DOHH2 (cell line): Measurements from ENCODE around the gene GMDS.

Experiments
- H3F3A ChIP-seq: fragments of 200-600 bp; sonication (generic), shearing (Covaris generic); 2 replicates; pipeline ENCODE4 v1.6.0; 2016; ENCODE audit warnings: antibody characterized with exemption, mild to moderate bottlenecking; ENCODE audit not compliant: control insufficient read depth, insufficient read depth
- H3K27ac ChIP-seq: fragments of 200-600 bp; sonication (generic); 2 replicates; pipeline ENCODE4 v1.5.1; 2014; ENCODE audit warnings: low read depth, mild to moderate bottlenecking, low read length, moderate library complexity
- H3K27me3 ChIP-seq: fragments of 200-600 bp; sonication (generic); 2 replicates; pipeline ENCODE4 v1.6.1; 2014; ENCODE audit warnings: mild to moderate bottlenecking, low read length, mixed read lengths; ENCODE audit not compliant: control insufficient read depth
- H3K36me3 ChIP-seq: fragments of 200-600 bp; sonication (generic); 2 replicates; pipeline ENCODE4 v1.6.1; 2014; ENCODE audit warnings: mild to moderate bottlenecking, low read length, moderate library complexity, mixed read lengths; ENCODE audit not compliant: control insufficient read depth
- H3K4me1 ChIP-seq: fragments of 200-600 bp; sonication (generic); 2 replicates; pipeline ENCODE4 v1.6.1; 2014; ENCODE audit warnings: mild to moderate bottlenecking, low read length, mixed read lengths; ENCODE audit not compliant: control insufficient read depth
- H3K4me2 ChIP-seq: fragments of 200-600 bp; sonication (generic); 2 replicates; pipeline ENCODE4 v1.6.0; 2014; ENCODE audit warnings: mild to moderate bottlenecking, low read length, moderate library complexity
- H3K4me3 ChIP-seq: fragments of 200-600 bp; sonication (generic); 2 replicates; pipeline ENCODE4 v1.5.1; 2014; ENCODE audit warnings: mild to moderate bottlenecking, low read length, mixed read lengths
- H3K79me2 ChIP-seq: fragments of 200-600 bp; sonication (generic); 2 replicates; pipeline ENCODE4 v1.6.1; 2014; ENCODE audit warnings: mild to moderate bottlenecking, low read length, mixed read lengths; ENCODE audit not compliant: control insufficient read depth
- H3K9me2 ChIP-seq: fragments of 200-600 bp; sonication (generic); replicated peaks from 2 replicates; pipeline ENCODE4 v1.6.1; 2014; ENCODE audit warnings: mild to moderate bottlenecking, low read length, mixed read lengths; ENCODE audit not compliant: control insufficient read depth
- H3K9me3 ChIP-seq: fragments of 200-600 bp; sonication (generic); 2 replicates; pipeline ENCODE4 v1.6.1; 2014; ENCODE audit warnings: antibody characterized with exemption, low read length, mixed read lengths; ENCODE audit not compliant: control insufficient read depth, insufficient read depth
- H4K20me1 ChIP-seq: fragments of 200-600 bp; sonication (generic); 2 replicates; pipeline ENCODE4 v1.6.0; 2014; ENCODE audit warnings: low read depth, mild to moderate bottlenecking, antibody characterized with exemption, low read length, moderate library complexity; ENCODE audit not compliant: control insufficient read depth, insufficient read depth
- EZH2phosphoT487 ChIP-seq: fragments of 200-600 bp; sonication (generic); IDR thresholded peaks from 2 replicates; pipeline ENCODE4 v1.6.1; 2017; ENCODE audit warnings: borderline replicate concordance, mild to moderate bottlenecking, antibody characterized with exemption, low read length, moderate library complexity, mixed read lengths
- TF ChIP-seq, protein P1 (sequence below): fragments of 200-600 bp; sonication (generic); IDR thresholded peaks from one replicate; pipeline ENCODE4 v1.5.1; 2014; ENCODE audit warnings: antibody characterized with exemption, mild to moderate bottlenecking, low read depth, low read length; ENCODE audit not compliant: poor library complexity, severe bottlenecking

The GMDS gene

DNA sequence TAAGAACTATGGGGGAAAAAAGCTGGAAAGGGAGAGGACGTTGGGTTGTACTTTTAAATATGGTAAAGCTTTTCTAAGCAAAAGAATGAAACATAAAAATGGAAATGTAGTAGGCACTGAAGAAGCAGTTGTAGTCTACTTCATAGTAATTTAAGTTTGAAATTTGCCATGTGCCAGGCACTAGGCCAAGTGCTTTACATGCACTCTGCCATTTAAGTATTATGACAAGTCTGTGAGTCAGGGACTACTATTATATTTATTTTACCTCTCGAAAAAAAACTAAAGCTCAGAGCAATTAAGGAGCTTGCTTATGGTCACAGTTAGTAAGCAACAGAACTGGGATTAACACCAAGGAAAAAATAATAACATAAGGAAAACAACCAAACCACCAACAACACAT, 257.8 kb downstream of the GMDS start:
- H3K27me3 ChIP-seq: no peaks in the 10 kb centered on the region
- H4K20me1 ChIP-seq: no peaks in the 10 kb centered on the region
- H3F3A ChIP-seq: no peaks in the 10 kb centered on the region
- H3K36me3 ChIP-seq: no peaks in the 10 kb centered on the region
- no peak overlapping the region for H3K27ac ChIP-seq
- TF ChIP-seq EZH2phosphoT487: no peak
- TF ChIP-seq, protein P1, sequence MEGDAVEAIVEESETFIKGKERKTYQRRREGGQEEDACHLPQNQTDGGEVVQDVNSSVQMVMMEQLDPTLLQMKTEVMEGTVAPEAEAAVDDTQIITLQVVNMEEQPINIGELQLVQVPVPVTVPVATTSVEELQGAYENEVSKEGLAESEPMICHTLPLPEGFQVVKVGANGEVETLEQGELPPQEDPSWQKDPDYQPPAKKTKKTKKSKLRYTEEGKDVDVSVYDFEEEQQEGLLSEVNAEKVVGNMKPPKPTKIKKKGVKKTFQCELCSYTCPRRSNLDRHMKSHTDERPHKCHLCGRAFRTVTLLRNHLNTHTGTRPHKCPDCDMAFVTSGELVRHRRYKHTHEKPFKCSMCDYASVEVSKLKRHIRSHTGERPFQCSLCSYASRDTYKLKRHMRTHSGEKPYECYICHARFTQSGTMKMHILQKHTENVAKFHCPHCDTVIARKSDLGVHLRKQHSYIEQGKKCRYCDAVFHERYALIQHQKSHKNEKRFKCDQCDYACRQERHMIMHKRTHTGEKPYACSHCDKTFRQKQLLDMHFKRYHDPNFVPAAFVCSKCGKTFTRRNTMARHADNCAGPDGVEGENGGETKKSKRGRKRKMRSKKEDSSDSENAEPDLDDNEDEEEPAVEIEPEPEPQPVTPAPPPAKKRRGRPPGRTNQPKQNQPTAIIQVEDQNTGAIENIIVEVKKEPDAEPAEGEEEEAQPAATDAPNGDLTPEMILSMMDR: no peak
- no peak overlapping the region for H3K4me3 ChIP-seq
- no peaks in the 10 kb centered on the region for H3K9me2 ChIP-seq
- H3K9me3 ChIP-seq: no peaks in the 10 kb centered on the region
- H3K79me2 ChIP-seq: no peaks in the 10 kb centered on the region
- no peaks in the 10 kb centered on the region for H3K4me1 ChIP-seq
- H3K4me2 ChIP-seq: no peak overlapping the region

DNA sequence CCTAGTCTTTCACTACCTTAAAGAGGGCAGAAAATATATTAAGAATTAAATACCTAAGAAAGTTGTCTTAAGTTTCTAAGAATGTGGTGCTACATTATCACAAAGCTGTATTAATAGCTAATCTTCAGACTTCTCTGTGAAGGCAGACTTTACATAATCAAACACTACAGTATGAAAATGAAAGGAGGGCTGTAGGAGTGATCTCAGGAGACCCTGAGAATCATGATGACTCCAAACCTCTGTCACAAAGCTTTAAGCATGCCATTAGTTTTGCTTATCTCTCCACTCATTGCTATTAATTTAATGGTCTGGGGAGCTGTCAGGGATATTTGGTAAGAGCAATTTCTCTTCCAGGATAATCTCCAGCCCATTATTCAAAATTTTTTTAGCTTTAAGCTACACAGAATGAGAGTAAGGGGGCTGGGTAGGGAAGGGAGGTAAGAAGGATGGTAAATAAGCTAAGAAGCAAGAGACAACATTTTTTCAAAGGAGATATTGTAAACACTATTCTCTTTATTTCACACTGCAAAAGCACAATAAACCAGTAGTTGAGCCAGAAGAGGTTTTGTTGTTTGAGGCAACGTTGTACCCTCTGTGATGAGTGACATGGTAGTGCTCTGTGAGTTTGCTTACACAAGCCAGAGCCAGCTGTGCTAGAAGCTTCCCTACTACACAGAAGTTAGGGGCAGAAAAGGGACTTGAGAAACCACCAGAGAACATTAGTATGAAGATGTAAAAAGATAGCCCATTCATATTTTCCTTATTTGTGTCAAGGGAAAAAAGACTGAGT, 258.8 kb downstream of the GMDS start:
- Histone ChIP-seq H3K4me1 (no peaks in the 10 kb centered on the region), H3K27me3 (no peaks in the 10 kb centered on the region), H3K4me2 (no peak overlapping the region), H3K4me3 (no peak overlapping the region), H3K9me2 (no peaks in the 10 kb centered on the region), H3K9me3 (no peaks in the 10 kb centered on the region), H4K20me1 (no peaks in the 10 kb centered on the region), H3K79me2 (no peaks in the 10 kb centered on the region), H3F3A (no peaks in the 10 kb centered on the region), H3K27ac (no peak overlapping the region), H3K36me3 (no peaks in the 10 kb centered on the region)
- no peak for TF ChIP-seq EZH2phosphoT487
- TF ChIP-seq, protein P1: no peak

DNA sequence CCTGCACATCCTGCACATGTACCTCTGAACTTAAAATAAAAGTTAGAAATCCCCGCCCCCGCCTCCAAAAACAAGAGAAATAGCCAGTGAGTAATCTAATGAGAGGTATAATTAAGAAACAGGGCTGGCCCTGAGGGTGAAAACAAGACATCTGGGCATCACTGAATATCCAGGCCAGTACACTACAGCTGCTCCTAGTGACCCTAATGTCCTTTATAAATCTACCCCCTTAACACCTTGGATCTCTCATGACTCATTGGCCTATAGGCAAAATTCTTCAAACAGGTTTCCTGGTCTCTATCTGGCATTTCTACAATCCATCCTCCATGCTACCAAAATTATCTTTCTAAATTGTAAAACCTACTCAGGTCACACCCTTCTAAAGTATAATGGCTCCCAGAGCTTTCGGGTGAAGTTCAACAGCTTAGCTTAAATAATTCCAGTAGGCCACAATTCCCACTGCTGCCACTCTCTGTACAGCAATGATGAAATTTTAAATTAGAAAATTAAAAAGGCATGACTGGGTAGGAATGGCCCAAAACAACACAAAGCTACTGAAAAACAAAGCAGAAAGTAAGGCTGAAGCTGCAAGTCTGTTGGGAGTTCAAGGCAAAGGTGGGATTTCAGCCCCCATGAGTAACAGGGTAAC, 260.9 kb downstream of the GMDS start:
- H4K20me1 ChIP-seq: no peaks in the 10 kb centered on the region
- no peak overlapping the region for H3K4me2 ChIP-seq
- TF ChIP-seq EZH2phosphoT487: no peak
- TF ChIP-seq, protein P1: no peak
- no peak overlapping the region for H3K4me3 ChIP-seq
- H3K27ac ChIP-seq: no peak overlapping the region
- H3K9me3 ChIP-seq: no peaks in the 10 kb centered on the region
- H3K27me3 ChIP-seq: no peaks in the 10 kb centered on the region
- H3F3A ChIP-seq: no peaks in the 10 kb centered on the region
- H3K36me3 ChIP-seq: no peaks in the 10 kb centered on the region
- H3K9me2 ChIP-seq: no peaks in the 10 kb centered on the region
- no peaks in the 10 kb centered on the region for H3K79me2 ChIP-seq
- H3K4me1 ChIP-seq: no peaks in the 10 kb centered on the region
